ENCODE measurements around the gene RAPGEF5. TPM values are rescaled to one million over a fixed set of nuclear protein-coding genes. Genes with fewer than 3 reads are reported as not detected.

RAPGEF5 gene
- total RNA-seq, 2 donors from 2014 or later = 66.5 to 70.8 TPM

DNA sequence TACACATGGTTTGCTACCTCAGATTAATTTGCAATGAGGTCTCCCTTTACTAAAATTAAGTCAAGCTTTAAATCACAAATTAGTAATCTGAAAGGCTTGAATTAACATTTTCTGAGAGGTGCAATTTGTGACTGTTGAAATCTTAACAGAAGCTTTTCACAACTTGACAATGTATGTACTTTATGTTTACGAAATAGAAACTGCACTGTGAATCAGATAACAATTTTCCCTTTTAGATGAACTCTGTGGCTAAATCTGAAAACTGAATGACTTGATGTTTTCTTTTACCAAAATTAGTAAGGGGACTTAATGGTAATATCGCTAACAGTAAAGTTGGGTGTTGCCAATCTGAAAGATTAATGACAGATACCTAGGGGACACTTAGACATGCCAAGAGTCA lies 197.6 kb downstream of the RAPGEF5 start:
- Histone ChIP-seq H3K27ac (no peak overlapping the region), H3K4me1 (ENCODE audit: control insufficient read depth in 1 of 2, low read depth in 2 of 2) (no peaks in the 10 kb centered on the region), H3K27me3 (replicated peaks; ENCODE audit: insufficient read depth) (no peaks in the 10 kb centered on the region), H3K36me3 (peaks cover 8% of the 10 kb centered on the region), H3K4me3 (no peak overlapping the region), H3K9me3 (no peaks in the 10 kb centered on the region)
- no peak for DNase-seq (ENCODE audit: low spot score)
- TF ChIP-seq, protein P1, sequence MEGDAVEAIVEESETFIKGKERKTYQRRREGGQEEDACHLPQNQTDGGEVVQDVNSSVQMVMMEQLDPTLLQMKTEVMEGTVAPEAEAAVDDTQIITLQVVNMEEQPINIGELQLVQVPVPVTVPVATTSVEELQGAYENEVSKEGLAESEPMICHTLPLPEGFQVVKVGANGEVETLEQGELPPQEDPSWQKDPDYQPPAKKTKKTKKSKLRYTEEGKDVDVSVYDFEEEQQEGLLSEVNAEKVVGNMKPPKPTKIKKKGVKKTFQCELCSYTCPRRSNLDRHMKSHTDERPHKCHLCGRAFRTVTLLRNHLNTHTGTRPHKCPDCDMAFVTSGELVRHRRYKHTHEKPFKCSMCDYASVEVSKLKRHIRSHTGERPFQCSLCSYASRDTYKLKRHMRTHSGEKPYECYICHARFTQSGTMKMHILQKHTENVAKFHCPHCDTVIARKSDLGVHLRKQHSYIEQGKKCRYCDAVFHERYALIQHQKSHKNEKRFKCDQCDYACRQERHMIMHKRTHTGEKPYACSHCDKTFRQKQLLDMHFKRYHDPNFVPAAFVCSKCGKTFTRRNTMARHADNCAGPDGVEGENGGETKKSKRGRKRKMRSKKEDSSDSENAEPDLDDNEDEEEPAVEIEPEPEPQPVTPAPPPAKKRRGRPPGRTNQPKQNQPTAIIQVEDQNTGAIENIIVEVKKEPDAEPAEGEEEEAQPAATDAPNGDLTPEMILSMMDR (IDR thresholded peaks at IDR 0.05) = no peak
- ATAC-seq (ENCODE audit: insufficient number of reproducible peaks, low FRiP score, low read depth) = no peak

DNA sequence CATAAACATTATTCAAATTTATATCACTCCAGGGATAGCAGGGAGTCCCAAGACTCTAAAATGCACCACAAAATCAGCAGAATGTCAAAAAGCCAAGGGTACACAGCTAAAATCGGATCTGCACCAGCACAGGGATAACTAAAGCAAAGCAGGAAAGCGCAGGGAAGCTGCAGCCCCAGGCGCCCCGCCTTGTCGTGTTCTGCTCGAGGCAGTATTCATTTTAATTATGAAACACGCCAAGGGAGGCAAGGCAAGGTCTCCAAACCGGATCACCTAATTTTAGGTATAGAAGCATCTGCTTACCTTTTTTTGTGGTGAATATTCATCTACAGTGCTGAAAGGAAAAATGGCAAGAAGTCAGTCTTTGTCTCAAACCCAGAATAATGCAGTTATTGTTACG lies 199.4 kb downstream of the RAPGEF5 start:
- no peaks in the 10 kb centered on the region for H3K9me3 ChIP-seq
- ATAC-seq (ENCODE audit: insufficient number of reproducible peaks, low FRiP score, low read depth) (no peak), DNase-seq (ENCODE audit: low spot score) (no peak)
- TF ChIP-seq, protein P1 (IDR thresholded peaks at IDR 0.05) = no peak
- no peaks in the 10 kb centered on the region for H3K4me1 ChIP-seq (ENCODE audit: control insufficient read depth in 1 of 2, low read depth in 2 of 2)
- no peak overlapping the region for H3K4me3 ChIP-seq
- H3K27me3 ChIP-seq (replicated peaks; ENCODE audit: insufficient read depth) = no peaks in the 10 kb centered on the region
- H3K27ac ChIP-seq = no peak overlapping the region
- H3K36me3 ChIP-seq = peaks cover 8% of the 10 kb centered on the region

DNA sequence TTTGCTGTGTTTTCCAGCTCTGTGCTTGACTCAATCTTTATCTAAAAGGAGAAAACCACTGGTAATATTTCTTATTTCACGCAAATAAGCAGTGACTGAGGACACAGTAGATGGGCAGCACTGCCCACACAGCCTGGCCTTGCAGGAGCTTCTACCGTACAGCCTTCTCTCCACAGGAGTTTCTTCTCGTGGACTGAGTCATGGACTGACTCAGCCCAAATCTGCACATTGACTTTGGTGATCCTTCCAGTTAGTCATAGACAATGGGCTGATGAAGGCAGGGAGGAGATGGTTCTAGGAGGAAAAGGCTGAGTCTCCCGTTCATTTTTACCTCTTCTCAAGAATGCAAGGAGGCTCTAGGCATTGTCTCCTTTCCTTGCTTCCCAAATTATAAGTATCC lies 200.7 kb downstream of the RAPGEF5 start:
- H3K27me3 ChIP-seq (replicated peaks; ENCODE audit: insufficient read depth) = no peaks in the 10 kb centered on the region
- TF ChIP-seq, protein P1 (IDR thresholded peaks at IDR 0.05) = no peak
- peaks cover 8% of the 10 kb centered on the region for H3K36me3 ChIP-seq
- H3K27ac ChIP-seq = no peak overlapping the region
- no peak for ATAC-seq (ENCODE audit: insufficient number of reproducible peaks, low FRiP score, low read depth)
- DNase-seq (ENCODE audit: low spot score) = no peak
- no peak overlapping the region for H3K4me3 ChIP-seq
- no peaks in the 10 kb centered on the region for H3K9me3 ChIP-seq
- no peaks in the 10 kb centered on the region for H3K4me1 ChIP-seq (ENCODE audit: control insufficient read depth in 1 of 2, low read depth in 2 of 2)

DNA sequence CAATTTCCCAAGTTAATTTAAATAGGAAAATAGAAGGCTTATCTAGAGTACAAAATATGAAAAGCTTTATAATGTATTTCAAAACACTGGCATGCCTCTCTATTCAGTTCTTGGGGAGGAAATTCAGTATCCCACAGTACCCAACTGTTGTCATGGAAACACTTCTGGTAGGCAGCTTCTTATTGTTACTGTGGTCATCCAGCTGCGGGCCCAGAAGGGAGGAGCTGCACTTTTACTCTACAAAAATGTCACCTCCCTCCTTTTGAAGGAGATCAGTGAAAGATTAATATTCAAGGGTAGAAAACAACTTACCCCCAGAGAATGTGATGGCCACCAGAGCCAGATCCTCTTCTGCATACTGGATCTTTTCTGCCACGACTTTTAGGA lies 202.8 kb downstream of the RAPGEF5 start:
- Histone ChIP-seq H3K4me3 (no peak overlapping the region), H3K9me3 (no peaks in the 10 kb centered on the region), H3K36me3 (peaks cover 8% of the 10 kb centered on the region), H3K27ac (no peak overlapping the region), H3K27me3 (replicated peaks; ENCODE audit: insufficient read depth) (no peaks in the 10 kb centered on the region), H3K4me1 (ENCODE audit: control insufficient read depth in 1 of 2, low read depth in 2 of 2) (no peaks in the 10 kb centered on the region)
- ATAC-seq (ENCODE audit: insufficient number of reproducible peaks, low FRiP score, low read depth) (no peak), DNase-seq (ENCODE audit: low spot score) (no peak)
- TF ChIP-seq, protein P1 (IDR thresholded peaks at IDR 0.05) = no peak

DNA sequence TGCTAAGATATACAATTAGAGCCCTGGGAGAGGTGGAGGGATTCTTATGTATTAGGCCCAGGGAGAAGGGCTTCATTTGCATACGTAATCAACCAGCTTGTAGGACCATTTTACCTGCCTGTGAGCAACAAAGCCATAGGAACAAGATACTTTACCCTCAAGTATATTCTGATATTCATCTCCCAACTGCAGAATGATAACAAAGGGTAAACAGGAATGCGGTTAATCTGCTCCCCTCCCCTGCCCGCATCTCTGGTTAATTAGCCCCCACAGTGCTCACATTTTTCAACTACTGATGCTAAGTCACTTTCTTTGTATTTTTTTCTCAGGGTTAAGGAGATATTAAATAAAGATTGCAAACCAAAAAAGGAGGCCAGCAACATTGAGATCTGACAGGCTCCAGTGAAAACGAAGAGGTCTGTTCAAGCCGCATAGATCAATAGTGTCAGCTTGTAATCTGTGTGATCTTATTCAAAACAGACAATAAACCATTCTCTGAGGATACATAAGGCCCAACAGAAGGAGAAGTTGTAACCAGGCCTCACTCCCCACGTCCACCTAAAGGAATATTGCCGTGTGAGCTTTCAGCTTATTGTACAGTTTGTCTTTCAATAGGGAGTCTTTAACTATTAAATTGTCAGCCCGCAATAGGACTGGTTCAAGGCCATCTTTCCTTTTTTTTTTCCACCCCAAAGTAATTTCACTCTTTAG lies 203.4 kb downstream of the RAPGEF5 start:
- ATAC-seq (ENCODE audit: insufficient number of reproducible peaks, low FRiP score, low read depth) (no peak), DNase-seq (ENCODE audit: low spot score) (no peak)
- no peaks in the 10 kb centered on the region for H3K9me3 ChIP-seq
- no peak overlapping the region for H3K27ac ChIP-seq
- H3K4me3 ChIP-seq = no peak overlapping the region
- TF ChIP-seq, protein P1 (IDR thresholded peaks at IDR 0.05) = no peak
- no peaks in the 10 kb centered on the region for H3K4me1 ChIP-seq (ENCODE audit: control insufficient read depth in 1 of 2, low read depth in 2 of 2)
- H3K36me3 ChIP-seq = peaks cover 8% of the 10 kb centered on the region
- H3K27me3 ChIP-seq (replicated peaks; ENCODE audit: insufficient read depth) = no peaks in the 10 kb centered on the region
